ENCODE results near the gene C9orf43. TPM values are rescaled to one million over a fixed set of nuclear protein-coding genes. Genes with fewer than 3 reads are reported as not detected.
"Not testable (repeated sequence)": the region's sequence is repeated elsewhere in the genome, so short reads cannot be mapped to it uniquely, and the experiment has no call there.

The C9orf43 gene
- total and polyA plus RNA-seq, 2 experiments from 2014 or later = 0.63 to 1.1 TPM

GRCh38 chr9:113406873-113407511 lies 3.6 kb upstream of the C9orf43 start:
- H3K4me3 ChIP-seq; H3K27ac Mint-ChIP-seq; H2AFZ ChIP-seq; H3K27me3 ChIP-seq (ENCODE audit: insufficient read depth); H3K9me2 ChIP-seq (ENCODE audit: insufficient read depth); H3K9me3 Mint-ChIP-seq; H3K4me1 ChIP-seq (ENCODE audit: insufficient read depth); H4K20me1 ChIP-seq (replicated peaks; ENCODE audit: insufficient read depth); H3K4me2 ChIP-seq: not testable (repeated sequence)
- H3K4me1 Mint-ChIP-seq = peaks cover 21% of the 10 kb centered on the region
- peaks cover 20% of the 10 kb centered on the region for H3K27me3 Mint-ChIP-seq (ENCODE audit: insufficient read depth, low read depth, poor library complexity)
- peak; percentile 69 to 82 for TF ChIP-seq CTCF (conservative IDR thresholded peaks at IDR 0.05; ENCODE audit: low read depth in 2 of 2)
- Histone ChIP-seq H3K27ac (ENCODE audit: low read depth) (peak overlapping the region; percentile 69), H3K79me2 (replicated peaks; ENCODE audit: insufficient read depth) (peaks cover 14% of the 10 kb centered on the region), H3K36me3 (ENCODE audit: insufficient read depth) (peaks cover 15% of the 10 kb centered on the region), H3F3A (replicated peaks; ENCODE audit: low read depth) (peaks cover 24% of the 10 kb centered on the region)
- peak; percentile 21 for ATAC-seq
- H3K36me3 Mint-ChIP-seq (ENCODE audit: low read depth) = peaks cover 39% of the 10 kb centered on the region
- H3K4me3 Mint-ChIP-seq = peak overlapping the region; percentile 25; the same call in 1 of the 3 replicates
- DNase-seq (ENCODE audit: low spot score) = peak; percentile 80

DNA sequence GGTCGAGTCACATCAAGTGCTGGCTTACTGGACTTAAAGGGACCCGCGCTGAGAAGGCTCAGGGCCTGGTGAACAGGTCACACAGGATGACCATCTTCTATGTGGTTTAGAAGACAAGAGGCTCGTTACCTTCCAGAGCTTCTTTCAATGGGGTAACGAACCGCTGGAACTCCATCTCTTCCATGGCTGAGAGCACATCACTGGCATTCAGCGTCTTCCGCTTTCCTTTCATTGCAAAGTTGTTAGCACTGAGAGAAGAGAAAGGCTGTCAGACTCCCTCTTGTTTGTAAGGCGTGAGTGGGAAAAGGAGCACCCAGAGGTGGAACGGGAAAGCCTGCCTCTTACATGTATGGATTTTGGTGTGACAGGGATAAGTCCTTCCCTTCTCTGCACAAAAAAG lies 1.1 kb upstream of the C9orf43 start:
- DNase-seq (ENCODE audit: low spot score) (no peak), ATAC-seq (no peak)
- Histone ChIP-seq H3K4me2 (peak overlapping the region; percentile 82), H3K79me2 (replicated peaks; ENCODE audit: insufficient read depth) (peaks cover 14% of the 10 kb centered on the region), H3K9me2 (ENCODE audit: insufficient read depth) (no peaks in the 10 kb centered on the region), H3K27me3 (ENCODE audit: insufficient read depth) (no peaks in the 10 kb centered on the region), H2AFZ (0 out of 2 replicates have a peak overlapping the region, but pooled peaks have one; percentile 44), H3K4me3 (peak overlapping the region; percentile 70), H3F3A (replicated peaks; ENCODE audit: low read depth) (peaks cover 24% of the 10 kb centered on the region), H3K27ac (ENCODE audit: low read depth) (peak overlapping the region; percentile 97), H4K20me1 (replicated peaks; ENCODE audit: insufficient read depth) (peaks cover 6% of the 10 kb centered on the region), H3K36me3 (ENCODE audit: insufficient read depth) (peaks cover 15% of the 10 kb centered on the region), H3K4me1 (ENCODE audit: insufficient read depth) (peaks cover 9% of the 10 kb centered on the region; the same call in 1 of the 2 replicates)
- H3K4me1 Mint-ChIP-seq = peaks cover 22% of the 10 kb centered on the region
- peaks cover 16% of the 10 kb centered on the region for H3K27me3 Mint-ChIP-seq (ENCODE audit: insufficient read depth, low read depth, poor library complexity)
- H3K36me3 Mint-ChIP-seq (ENCODE audit: low read depth) = peaks cover 39% of the 10 kb centered on the region
- peak overlapping the region; percentile 100 for H3K27ac Mint-ChIP-seq
- H3K4me3 Mint-ChIP-seq = peak overlapping the region; percentile 99
- peaks cover 5% of the 10 kb centered on the region; the same call in 2 of the 3 replicates for H3K9me3 Mint-ChIP-seq
- no peak for TF ChIP-seq ZNF462 (CRISPR knock-in tag; IDR thresholded peaks at IDR 0.05)
- no peak for TF ChIP-seq JUNB (IDR thresholded peaks at IDR 0.05; ENCODE audit: unreplicated experiment)
- TF ChIP-seq STAT1 (IDR thresholded peaks at IDR 0.05; ENCODE audit: unreplicated experiment) = no peak
- TF ChIP-seq CREB1 (CRISPR knock-in tag; IDR thresholded peaks at IDR 0.05; ENCODE audit: low read depth) = no peak
- no peak for TF ChIP-seq ZNF114 (CRISPR knock-in tag; IDR thresholded peaks at IDR 0.05)
- no peak for TF ChIP-seq NANOG (IDR thresholded peaks at IDR 0.05; ENCODE audit: borderline replicate concordance)
- TF ChIP-seq, protein P1, sequence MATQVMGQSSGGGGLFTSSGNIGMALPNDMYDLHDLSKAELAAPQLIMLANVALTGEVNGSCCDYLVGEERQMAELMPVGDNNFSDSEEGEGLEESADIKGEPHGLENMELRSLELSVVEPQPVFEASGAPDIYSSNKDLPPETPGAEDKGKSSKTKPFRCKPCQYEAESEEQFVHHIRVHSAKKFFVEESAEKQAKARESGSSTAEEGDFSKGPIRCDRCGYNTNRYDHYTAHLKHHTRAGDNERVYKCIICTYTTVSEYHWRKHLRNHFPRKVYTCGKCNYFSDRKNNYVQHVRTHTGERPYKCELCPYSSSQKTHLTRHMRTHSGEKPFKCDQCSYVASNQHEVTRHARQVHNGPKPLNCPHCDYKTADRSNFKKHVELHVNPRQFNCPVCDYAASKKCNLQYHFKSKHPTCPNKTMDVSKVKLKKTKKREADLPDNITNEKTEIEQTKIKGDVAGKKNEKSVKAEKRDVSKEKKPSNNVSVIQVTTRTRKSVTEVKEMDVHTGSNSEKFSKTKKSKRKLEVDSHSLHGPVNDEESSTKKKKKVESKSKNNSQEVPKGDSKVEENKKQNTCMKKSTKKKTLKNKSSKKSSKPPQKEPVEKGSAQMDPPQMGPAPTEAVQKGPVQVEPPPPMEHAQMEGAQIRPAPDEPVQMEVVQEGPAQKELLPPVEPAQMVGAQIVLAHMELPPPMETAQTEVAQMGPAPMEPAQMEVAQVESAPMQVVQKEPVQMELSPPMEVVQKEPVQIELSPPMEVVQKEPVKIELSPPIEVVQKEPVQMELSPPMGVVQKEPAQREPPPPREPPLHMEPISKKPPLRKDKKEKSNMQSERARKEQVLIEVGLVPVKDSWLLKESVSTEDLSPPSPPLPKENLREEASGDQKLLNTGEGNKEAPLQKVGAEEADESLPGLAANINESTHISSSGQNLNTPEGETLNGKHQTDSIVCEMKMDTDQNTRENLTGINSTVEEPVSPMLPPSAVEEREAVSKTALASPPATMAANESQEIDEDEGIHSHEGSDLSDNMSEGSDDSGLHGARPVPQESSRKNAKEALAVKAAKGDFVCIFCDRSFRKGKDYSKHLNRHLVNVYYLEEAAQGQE (IDR thresholded peaks at IDR 0.05; ENCODE audit: unreplicated experiment) = no peak
- TF ChIP-seq EZH2 (IDR thresholded peaks at IDR 0.05; ENCODE audit: low read depth, unreplicated experiment) = no peak
